ENCODE measurements around the gene ILRUN. TPM values are rescaled to one million over a fixed set of nuclear protein-coding genes. Genes with fewer than 3 reads are reported as not detected.
"Not testable (repeated sequence)": the region's sequence is repeated elsewhere in the genome, so short reads cannot be mapped to it uniquely, and the experiment has no call there.

Gene ILRUN
- 100 to 1,000 TPM in 1 of 2 donors, 10 to 100 TPM in 1; 89.8 to 114 TPM for total RNA-seq

DNA sequence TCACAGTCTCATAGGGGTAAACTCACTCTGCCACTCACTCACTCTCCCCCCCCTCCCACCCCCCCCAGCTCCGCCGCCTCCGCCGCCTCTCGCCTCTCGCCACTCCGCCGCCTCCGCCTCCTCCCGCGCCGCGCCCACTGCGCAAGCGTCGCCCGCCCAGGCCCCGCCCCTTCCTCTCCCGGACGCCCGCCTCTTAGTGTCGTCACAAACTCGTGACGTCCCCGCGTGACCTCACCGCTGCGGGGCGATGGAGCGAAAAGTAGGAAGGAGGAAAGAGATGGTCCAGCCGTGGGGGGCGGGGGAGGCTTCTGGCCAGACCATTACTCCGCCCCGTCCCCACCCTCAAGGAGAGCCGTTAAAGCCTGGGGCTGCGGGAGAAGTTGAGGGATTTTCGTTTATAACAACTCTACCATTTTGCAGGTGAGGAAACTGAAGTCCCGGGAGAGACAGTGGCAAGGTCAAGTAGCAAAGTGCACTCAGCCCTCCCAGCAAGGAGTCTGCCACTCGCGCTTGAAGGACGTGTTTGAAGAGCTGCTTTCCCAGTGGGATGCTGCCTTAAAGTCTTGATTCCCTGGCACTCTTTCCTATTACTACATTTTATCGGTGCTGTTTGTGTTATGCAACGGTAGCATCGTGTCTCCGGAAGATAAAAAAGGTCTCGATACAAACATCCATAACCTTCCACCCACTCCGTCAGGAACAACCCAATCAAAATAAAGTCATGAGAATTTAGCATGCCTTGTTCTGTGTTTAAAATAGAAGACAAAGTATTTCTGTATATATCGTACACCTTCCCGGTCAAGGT, at the start of gene ILRUN:
TSS of gene ILRUN (minus strand) at position 29 of the 805 bp plus-strand sequence. CDS start 164 bp downstream, outside the sequence.
- Histone ChIP-seq H3K27ac (peak within 1 kb of the TSS; percentile 92 to 98), H3K4me1 (peaks cover 0 to 31% of the 10 kb centered on the region in 2 donors), H3K9me3 (no peaks in the 10 kb centered on the region), H3K4me3 (peak within 1 kb of the TSS; percentile 81 to 96), H3K36me3 (no peaks in the 10 kb centered on the region), H3K27me3 (no peaks in the 10 kb centered on the region)
- DNase-seq (ENCODE audit: low spot score), result peak; percentile 98
- TF ChIP-seq, protein P1, sequence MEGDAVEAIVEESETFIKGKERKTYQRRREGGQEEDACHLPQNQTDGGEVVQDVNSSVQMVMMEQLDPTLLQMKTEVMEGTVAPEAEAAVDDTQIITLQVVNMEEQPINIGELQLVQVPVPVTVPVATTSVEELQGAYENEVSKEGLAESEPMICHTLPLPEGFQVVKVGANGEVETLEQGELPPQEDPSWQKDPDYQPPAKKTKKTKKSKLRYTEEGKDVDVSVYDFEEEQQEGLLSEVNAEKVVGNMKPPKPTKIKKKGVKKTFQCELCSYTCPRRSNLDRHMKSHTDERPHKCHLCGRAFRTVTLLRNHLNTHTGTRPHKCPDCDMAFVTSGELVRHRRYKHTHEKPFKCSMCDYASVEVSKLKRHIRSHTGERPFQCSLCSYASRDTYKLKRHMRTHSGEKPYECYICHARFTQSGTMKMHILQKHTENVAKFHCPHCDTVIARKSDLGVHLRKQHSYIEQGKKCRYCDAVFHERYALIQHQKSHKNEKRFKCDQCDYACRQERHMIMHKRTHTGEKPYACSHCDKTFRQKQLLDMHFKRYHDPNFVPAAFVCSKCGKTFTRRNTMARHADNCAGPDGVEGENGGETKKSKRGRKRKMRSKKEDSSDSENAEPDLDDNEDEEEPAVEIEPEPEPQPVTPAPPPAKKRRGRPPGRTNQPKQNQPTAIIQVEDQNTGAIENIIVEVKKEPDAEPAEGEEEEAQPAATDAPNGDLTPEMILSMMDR (IDR thresholded peaks at IDR 0.05), result no peak

GRCh38 chr6:34745277-34746103, 48.9 kb upstream of the ILRUN start:
- TF ChIP-seq, protein P1 (IDR thresholded peaks at IDR 0.05), result no peak
- no peaks in the 10 kb centered on the region for H3K27me3 ChIP-seq
- no peaks in the 10 kb centered on the region for H3K4me1 ChIP-seq
- H3K27ac ChIP-seq, result no peak overlapping the region
- no peak for DNase-seq (ENCODE audit: low spot score)
- H3K4me3 ChIP-seq, result no peak overlapping the region
- no peaks in the 10 kb centered on the region for H3K36me3 ChIP-seq
- H3K9me3 ChIP-seq, result no peaks in the 10 kb centered on the region

- H3K4me1 ChIP-seq; H3K9me3 ChIP-seq; H3K4me3 ChIP-seq; H3K27ac ChIP-seq; H3K27me3 ChIP-seq; H3K36me3 ChIP-seq; DNase-seq (ENCODE audit: low spot score): not testable (repeated sequence)
Measured at GRCh38 chr6:34744294-34744647, 47.7 kb upstream of the ILRUN start.

GRCh38 chr6:34743625-34744293, 47.2 kb upstream of the ILRUN start:
- Histone ChIP-seq H3K27me3 (no peaks in the 10 kb centered on the region), H3K4me1 (no peaks in the 10 kb centered on the region), H3K4me3 (no peak overlapping the region), H3K36me3 (no peaks in the 10 kb centered on the region), H3K9me3 (no peaks in the 10 kb centered on the region), H3K27ac (no peak overlapping the region)
- TF ChIP-seq, protein P1 (IDR thresholded peaks at IDR 0.05), result no peak
- no peak for DNase-seq (ENCODE audit: low spot score)

- no peaks in the 10 kb centered on the region for H3K36me3 ChIP-seq
- DNase-seq (ENCODE audit: low spot score), result no peak
Measured at GRCh38 chr6:34742094-34742493, 45.5 kb upstream of the ILRUN start.

More at GRCh38 chr6:34742094-34742493, 45.5 kb upstream of the ILRUN start:
- Histone ChIP-seq H3K9me3 (no peaks in the 10 kb centered on the region), H3K27me3 (no peaks in the 10 kb centered on the region), H3K4me1 (no peaks in the 10 kb centered on the region), H3K27ac (no peak overlapping the region), H3K4me3 (no peak overlapping the region)
- TF ChIP-seq, protein P1 (IDR thresholded peaks at IDR 0.05), result no peak

All from right atrium auricular region (tissue), 2 donors.